Activated B cell treated with CpG ODN at 0.5 μM for 24 hours (primary cell): Measurements from ENCODE around the gene MTMR3. TPM values are rescaled to one million over a fixed set of nuclear protein-coding genes. Genes with fewer than 3 reads are reported as not detected.

Experiments
- ATAC-seq: fragments of 200-7000 bp; cut with Tn5 transposase; one replicate; pipeline ENCODE4 v1.10.0; 2021; ENCODE audit warnings: low read depth, mild to moderate bottlenecking, moderate library complexity
- CTCF ChIA-PET: fragments of 350-600 bp; sonication (Branson Sonifier 250); formaldehyde crosslinking; loops from one replicate; lab custom pipeline; 2021; ENCODE audit warnings: antibody characterized with exemption; lab: Charles Lee
- POLR2A ChIA-PET: fragments of 350-600 bp; sonication (Branson Sonifier 250); formaldehyde crosslinking; loops from one replicate; lab custom pipeline; 2021; ENCODE audit warnings: antibody characterized with exemption; lab: Charles Lee
- DNase-seq: peaks from one replicate; pipeline ENCODE4 v3.0.0; 2022
- H3K27ac Mint-ChIP-seq: one replicate; pipeline ENCODE4 v1.8.0; 2020; ENCODE audit warnings: mixed read lengths
- H3K27me3 Mint-ChIP-seq: one replicate; pipeline ENCODE4 v1.8.0; 2021; ENCODE audit warnings: mixed read lengths
- H3K36me3 Mint-ChIP-seq: one replicate; pipeline ENCODE4 v1.8.0; 2021; ENCODE audit warnings: low read depth, mixed read lengths
- H3K4me1 Mint-ChIP-seq: one replicate; pipeline ENCODE4 v1.8.0; 2021; ENCODE audit warnings: mixed read lengths
- H3K4me3 Mint-ChIP-seq: one replicate; pipeline ENCODE4 v1.8.0; 2020; ENCODE audit warnings: mild to moderate bottlenecking, mixed read lengths
- H3K9me3 Mint-ChIP-seq: one replicate; pipeline ENCODE4 v1.8.0; 2020; ENCODE audit warnings: mixed read lengths
- intact Hi-C: fragments of 100-400 bp; cut with micrococcal nuclease; formaldehyde crosslinking; loops from one replicate; pipeline ENCODE4 v1.15.1; 2024
- total RNA-seq: library from RNA; stranded (reverse); gene quantifications from 2 replicates; pipeline ENCODE4 v1.2.3, GENCODE V29; 2022
- TF ChIP-seq, protein P1 (sequence below): fragments of 200-600 bp; IDR thresholded peaks from one replicate; pipeline ENCODE4 v1.8.0; 2022; ENCODE audit warnings: antibody characterized with exemption, mild to moderate bottlenecking

MTMR3 gene
- total RNA-seq, 1 donor from 2014 or later: 36.6 TPM

DNA sequence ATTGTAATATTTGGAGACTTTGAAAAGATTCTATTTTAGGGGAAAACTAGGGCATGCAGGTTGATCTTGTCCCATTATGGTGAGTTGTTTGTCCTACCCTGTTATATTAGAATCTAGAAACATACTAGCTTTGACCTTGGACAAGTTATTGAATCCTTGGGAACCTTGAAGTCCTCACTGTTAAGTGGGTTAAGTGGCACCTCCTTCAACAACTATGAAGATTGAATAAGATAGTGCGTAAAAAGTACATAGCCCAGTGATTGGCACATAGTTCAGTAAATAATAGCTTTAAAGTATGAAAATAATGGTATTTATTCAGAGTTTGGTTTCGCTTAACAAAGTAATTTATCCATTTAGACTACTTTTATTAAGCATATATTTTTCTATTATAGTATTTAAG is 51.6 kb downstream of the MTMR3 start:
- DNase-seq: no peak
- Mint-ChIP-seq H3K9me3 (no peaks in the 10 kb centered on the region), H3K4me1 (peaks cover 54% of the 10 kb centered on the region), H3K27me3 (no peaks in the 10 kb centered on the region), H3K36me3 (peaks cover 3% of the 10 kb centered on the region), H3K4me3 (no peak overlapping the region), H3K27ac (no peak overlapping the region)
- CTCF ChIA-PET: no interaction called here
- TF ChIP-seq, protein P1, sequence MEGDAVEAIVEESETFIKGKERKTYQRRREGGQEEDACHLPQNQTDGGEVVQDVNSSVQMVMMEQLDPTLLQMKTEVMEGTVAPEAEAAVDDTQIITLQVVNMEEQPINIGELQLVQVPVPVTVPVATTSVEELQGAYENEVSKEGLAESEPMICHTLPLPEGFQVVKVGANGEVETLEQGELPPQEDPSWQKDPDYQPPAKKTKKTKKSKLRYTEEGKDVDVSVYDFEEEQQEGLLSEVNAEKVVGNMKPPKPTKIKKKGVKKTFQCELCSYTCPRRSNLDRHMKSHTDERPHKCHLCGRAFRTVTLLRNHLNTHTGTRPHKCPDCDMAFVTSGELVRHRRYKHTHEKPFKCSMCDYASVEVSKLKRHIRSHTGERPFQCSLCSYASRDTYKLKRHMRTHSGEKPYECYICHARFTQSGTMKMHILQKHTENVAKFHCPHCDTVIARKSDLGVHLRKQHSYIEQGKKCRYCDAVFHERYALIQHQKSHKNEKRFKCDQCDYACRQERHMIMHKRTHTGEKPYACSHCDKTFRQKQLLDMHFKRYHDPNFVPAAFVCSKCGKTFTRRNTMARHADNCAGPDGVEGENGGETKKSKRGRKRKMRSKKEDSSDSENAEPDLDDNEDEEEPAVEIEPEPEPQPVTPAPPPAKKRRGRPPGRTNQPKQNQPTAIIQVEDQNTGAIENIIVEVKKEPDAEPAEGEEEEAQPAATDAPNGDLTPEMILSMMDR: no peak
- intact Hi-C loops: no loop called here
- POLR2A ChIA-PET: no interaction called here
- ATAC-seq: no peak

DNA sequence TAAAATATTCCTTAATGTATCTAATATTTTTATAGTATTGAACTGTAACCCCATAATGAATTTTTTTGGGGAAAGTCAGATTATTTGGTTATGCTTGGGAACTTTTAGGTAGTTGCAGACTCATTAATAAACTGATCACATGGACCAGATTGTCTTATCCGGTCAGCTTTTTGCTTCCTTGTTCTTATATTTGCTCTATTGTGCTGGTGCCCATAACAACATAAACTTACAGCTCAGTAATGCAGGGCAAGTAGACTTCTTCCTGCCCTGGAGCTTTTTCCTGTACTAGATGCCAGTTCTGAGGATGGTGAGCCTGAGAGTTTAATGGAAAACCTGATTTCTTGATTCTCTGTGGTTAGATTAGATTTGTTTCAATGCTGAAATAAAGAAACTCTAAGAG is 53.2 kb downstream of the MTMR3 start:
- Mint-ChIP-seq H3K27ac (no peak overlapping the region), H3K4me1 (peaks cover 55% of the 10 kb centered on the region), H3K4me3 (no peak overlapping the region)

DNA sequence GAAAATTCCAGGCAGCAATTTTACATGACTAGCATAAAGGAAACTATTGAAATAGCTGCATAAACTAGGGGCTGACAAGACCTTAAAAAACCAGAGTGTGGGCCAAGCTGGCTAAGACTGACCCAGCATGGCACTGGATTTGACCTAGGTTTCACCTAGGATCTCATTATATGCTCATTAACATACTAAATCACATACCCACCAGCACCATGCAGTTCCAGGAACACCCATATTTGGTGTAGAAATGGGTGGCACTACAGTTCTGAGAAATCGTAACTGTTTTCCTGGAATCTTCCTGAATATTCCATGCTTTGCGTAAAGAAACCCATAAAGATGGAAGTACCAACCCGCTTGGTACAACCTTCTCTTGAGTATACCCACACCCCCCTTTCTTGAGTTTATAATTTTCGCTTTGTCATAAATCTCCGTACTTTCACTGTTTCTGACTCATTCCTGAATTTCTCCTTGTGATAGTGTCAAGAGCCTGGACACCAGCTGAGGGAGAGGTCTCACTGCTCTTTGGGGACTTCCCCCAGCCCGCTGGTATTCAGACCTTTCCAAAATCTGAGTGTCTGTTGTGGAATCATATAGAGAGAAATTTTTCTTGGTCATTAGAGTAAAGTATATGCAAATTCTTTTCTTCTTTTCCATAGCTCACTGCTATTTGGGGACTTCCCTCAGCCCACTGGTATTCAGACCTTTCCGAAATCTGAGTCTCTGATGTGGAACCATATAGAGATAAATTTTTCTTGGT is 55.1 kb downstream of the MTMR3 start:
- H3K27me3 Mint-ChIP-seq: no peaks in the 10 kb centered on the region
- H3K36me3 Mint-ChIP-seq: peaks cover 18% of the 10 kb centered on the region
- POLR2A ChIA-PET: interaction anchor here (0.6 to 1.1 kb wide), 2 partner anchors 50 to 100 kb away, joined by 3 to 4 read pairs; partner anchors contain the start of gene ASCC2
- CTCF ChIA-PET: interaction anchor here (1.2 kb wide), 1 partner anchor 67 kb away, joined by 6 read pairs; no protein-coding TSS in a partner anchor
- peak overlapping the region; percentile 80 for H3K4me3 Mint-ChIP-seq
- peaks cover 9% of the 10 kb centered on the region for H3K9me3 Mint-ChIP-seq
- intact Hi-C loops: loop anchor here (1.0 to 5.0 kb wide), 3 partner anchors 55 to 771 kb away; partner anchors contain the start of genes ASCC2 and MTMR3
- TF ChIP-seq, protein P1: no peak
- peaks cover 45% of the 10 kb centered on the region for H3K4me1 Mint-ChIP-seq
- DNase-seq (no peak), ATAC-seq (peak; percentile 88)
- peak overlapping the region; percentile 87 for H3K27ac Mint-ChIP-seq

More for the DNA sequence above, 53.2 kb downstream of the MTMR3 start:
- ATAC-seq (no peak), DNase-seq (no peak)
- POLR2A ChIA-PET: no interaction called here
- CTCF ChIA-PET: no interaction called here
- intact Hi-C loops: loop anchor here (5.0 kb wide), 2 partner anchors 99 to 769 kb away; partner anchors contain the start of gene ASCC2
- TF ChIP-seq, protein P1: no peak
- peaks cover 3% of the 10 kb centered on the region for H3K9me3 Mint-ChIP-seq
- H3K27me3 Mint-ChIP-seq: no peaks in the 10 kb centered on the region
- peaks cover 9% of the 10 kb centered on the region for H3K36me3 Mint-ChIP-seq

DNA sequence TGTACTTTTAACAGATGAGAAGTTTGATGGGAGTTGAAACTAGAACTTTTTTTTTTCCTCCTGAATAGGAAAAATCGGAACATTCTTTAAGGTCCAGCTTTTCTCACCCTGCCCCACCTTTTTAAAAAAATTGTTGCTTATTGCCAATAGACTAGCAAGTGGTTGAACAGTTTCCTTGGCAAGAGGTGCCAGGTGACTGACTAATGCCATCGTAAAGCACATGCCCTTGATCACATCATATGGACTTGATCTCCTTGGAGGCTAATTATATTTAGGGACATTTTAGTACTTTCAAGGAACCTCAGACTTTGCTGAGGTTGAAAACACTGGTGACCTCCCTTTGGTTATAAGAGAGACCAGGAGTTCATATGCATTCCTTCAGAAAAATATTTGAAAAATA is 57.6 kb downstream of the MTMR3 start:
- intact Hi-C loops: no loop called here
- no peak overlapping the region for H3K4me3 Mint-ChIP-seq
- H3K36me3 Mint-ChIP-seq: peaks cover 18% of the 10 kb centered on the region
- no peak for DNase-seq
- H3K27me3 Mint-ChIP-seq: no peaks in the 10 kb centered on the region
- H3K9me3 Mint-ChIP-seq: peaks cover 9% of the 10 kb centered on the region
- H3K4me1 Mint-ChIP-seq: peaks cover 46% of the 10 kb centered on the region
- CTCF ChIA-PET: no interaction called here
- ATAC-seq: no peak
- H3K27ac Mint-ChIP-seq: no peak overlapping the region
- POLR2A ChIA-PET: no interaction called here
- TF ChIP-seq, protein P1: no peak

DNA sequence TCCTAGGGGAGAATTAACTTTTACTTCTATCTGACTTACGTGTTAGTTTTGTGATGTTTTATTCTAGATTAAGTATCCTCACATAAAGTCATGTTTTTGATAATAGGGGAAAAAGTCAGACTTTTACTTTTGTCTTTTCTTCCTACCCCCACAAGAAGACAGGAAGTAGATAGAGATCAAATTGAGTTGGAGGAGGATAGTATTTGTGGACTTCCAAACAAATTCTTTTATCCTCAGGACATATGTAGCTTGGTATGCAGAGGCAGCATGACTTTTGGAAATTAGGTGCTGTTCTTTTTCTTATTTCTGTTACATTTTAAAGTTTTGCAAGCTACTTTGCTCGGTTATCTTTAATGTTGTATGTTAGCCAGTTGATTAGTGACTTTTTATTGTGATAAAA is 61.4 kb downstream of the MTMR3 start:
- H3K27me3 Mint-ChIP-seq: no peaks in the 10 kb centered on the region
- ATAC-seq: no peak
- peaks cover 42% of the 10 kb centered on the region for H3K4me1 Mint-ChIP-seq
- intact Hi-C loops: no loop called here
- ChIA-PET CTCF (no interaction called here), POLR2A (no interaction called here)
- peaks cover 18% of the 10 kb centered on the region for H3K36me3 Mint-ChIP-seq
- no peak overlapping the region for H3K27ac Mint-ChIP-seq
- H3K9me3 Mint-ChIP-seq: peaks cover 9% of the 10 kb centered on the region
- TF ChIP-seq, protein P1: no peak
- H3K4me3 Mint-ChIP-seq: no peak overlapping the region
- DNase-seq: no peak
